HL-60 (cell line): ENCODE measurements around the gene FBXO47.

ENCODE experiments used
- DNase-seq, 2 experiments: peaks; one replicate each; pipeline ENCODE4 v3.0.0-alpha.2; 2010 to 2020; ENCODE audit warnings: low read depth in 1 of 2, low spot score in 1 of 2
- H3K27ac ChIP-seq: fragments of 250-450 bp; sonication (Bioruptor Pico); replicated peaks from 2 replicates; pipeline ENCODE4 v1.5.1; 2020; ENCODE audit warnings: mild to moderate bottlenecking, moderate library complexity
- H3K27me3 ChIP-seq: fragments of 250-450 bp; sonication (Bioruptor Pico); 2 replicates; pipeline ENCODE4 v1.5.1; 2021; ENCODE audit warnings: mild to moderate bottlenecking, moderate library complexity; ENCODE audit not compliant: insufficient read depth, poor library complexity, severe bottlenecking
- H3K4me3 ChIP-seq: replicated peaks from 2 replicates; pipeline ENCODE4 v1.5.1; 2011; ENCODE audit warnings: mild to moderate bottlenecking, control low read depth, low read length; ENCODE audit not compliant: insufficient read depth
- CTCF ChIP-seq: IDR thresholded peaks from one replicate; pipeline ENCODE4 v1.5.1; 2011; ENCODE audit warnings: low read length, control low read depth, inconsistent platforms; ENCODE audit not compliant: insufficient read depth
- GABPA ChIP-seq: IDR thresholded peaks from 2 replicates; pipeline ENCODE4 v1.6.1; 2012; ENCODE audit warnings: low read depth
- POLR2AphosphoS5 ChIP-seq: IDR thresholded peaks from 2 replicates; pipeline ENCODE4 v1.6.1; 2012; ENCODE audit warnings: low read depth
- REST ChIP-seq: IDR thresholded peaks from 2 replicates; pipeline ENCODE4 v1.6.1; 2012; ENCODE audit warnings: low read depth; ENCODE audit not compliant: insufficient replicate concordance
- SPI1 ChIP-seq: IDR thresholded peaks from 2 replicates; pipeline ENCODE4 v1.6.1; 2012; ENCODE audit warnings: low read depth, mild to moderate bottlenecking, borderline replicate concordance

Gene FBXO47

GRCh38 chr17:39011907-39012468 lies 44.8 kb upstream of the FBXO47 start:
- no peak for TF ChIP-seq POLR2AphosphoS5
- TF ChIP-seq GABPA, result no peak
- TF ChIP-seq CTCF, result no peak
- TF ChIP-seq SPI1, result no peak
- no peak for TF ChIP-seq REST
- Histone ChIP-seq H3K4me3 (no peak overlapping the region), H3K27me3 (no peaks in the 10 kb centered on the region), H3K27ac (no peak overlapping the region)
- no peak for DNase-seq

- Histone ChIP-seq H3K27me3 (no peaks in the 10 kb centered on the region), H3K27ac (no peak overlapping the region), H3K4me3 (no peak overlapping the region)
- DNase-seq, result no peak
- TF ChIP-seq SPI1 (no peak), POLR2AphosphoS5 (no peak), REST (no peak), GABPA (no peak), CTCF (no peak)
These were observed 42.4 kb upstream of the FBXO47 start for GRCh38 chr17:39009581-39010001.

- no peaks in the 10 kb centered on the region for H3K27me3 ChIP-seq
- TF ChIP-seq POLR2AphosphoS5 (no peak), CTCF (no peak), REST (no peak), SPI1 (no peak), GABPA (no peak)
- H3K4me3 ChIP-seq, result no peak overlapping the region
- no peak for DNase-seq
- H3K27ac ChIP-seq, result no peak overlapping the region
These were observed 41.4 kb upstream of the FBXO47 start for GRCh38 chr17:39008633-39009032.
